ENCODE data around the gene SCFD2.

The SCFD2 gene

GRCh38 chr4:52926196-52926974, 439.5 kb downstream of the SCFD2 start:
- DNase-seq (ENCODE audit: low spot score): no peak

- no peak for DNase-seq (ENCODE audit: low spot score)
Observed at GRCh38 chr4:52925531-52925968, 440.3 kb downstream of the SCFD2 start.

DNA sequence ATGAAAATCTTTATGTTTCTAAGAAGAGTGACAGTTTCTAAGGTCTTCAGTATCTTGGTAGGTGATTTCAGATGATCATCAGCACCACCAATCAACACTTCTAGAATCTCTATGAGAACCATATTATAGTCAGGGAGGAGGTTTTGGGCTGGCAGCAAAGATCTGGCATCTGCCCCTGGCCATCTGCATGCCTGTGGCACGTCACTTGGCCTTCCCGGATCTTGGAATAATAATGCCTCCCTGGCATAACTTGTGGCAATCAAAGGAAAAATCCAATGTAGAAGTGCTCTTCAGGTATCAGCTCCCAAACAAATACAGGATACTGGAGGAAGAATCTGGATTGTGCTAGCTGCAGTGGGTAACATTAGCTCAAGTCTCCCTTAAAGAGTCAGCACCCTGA, 446.4 kb downstream of the SCFD2 start:
- no peak for DNase-seq (ENCODE audit: low spot score)

DNA sequence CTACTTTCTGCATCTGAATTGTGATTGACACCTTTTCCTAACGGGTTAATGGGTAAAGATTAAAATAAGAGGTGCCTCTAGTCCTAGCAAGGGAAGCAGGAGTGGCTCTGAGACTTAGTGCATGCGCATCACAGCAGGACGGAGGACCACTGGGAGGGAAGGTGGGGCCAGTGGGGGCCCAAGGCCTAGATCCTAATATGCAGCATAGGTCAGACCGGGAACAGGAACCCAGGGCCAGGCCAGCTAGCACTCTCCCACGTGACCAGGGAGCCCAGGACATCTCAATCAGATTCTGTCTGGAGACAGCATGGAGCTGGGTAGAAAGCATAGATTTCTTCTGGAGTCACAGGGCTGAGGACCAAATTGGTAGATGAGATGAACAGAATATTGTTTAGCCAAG, 448.0 kb downstream of the SCFD2 start:
- DNase-seq (ENCODE audit: low spot score): no peak

GRCh38 chr4:52915730-52916300, 450.0 kb downstream of the SCFD2 start:
- peak; percentile 45 for DNase-seq (ENCODE audit: low spot score)

DNA sequence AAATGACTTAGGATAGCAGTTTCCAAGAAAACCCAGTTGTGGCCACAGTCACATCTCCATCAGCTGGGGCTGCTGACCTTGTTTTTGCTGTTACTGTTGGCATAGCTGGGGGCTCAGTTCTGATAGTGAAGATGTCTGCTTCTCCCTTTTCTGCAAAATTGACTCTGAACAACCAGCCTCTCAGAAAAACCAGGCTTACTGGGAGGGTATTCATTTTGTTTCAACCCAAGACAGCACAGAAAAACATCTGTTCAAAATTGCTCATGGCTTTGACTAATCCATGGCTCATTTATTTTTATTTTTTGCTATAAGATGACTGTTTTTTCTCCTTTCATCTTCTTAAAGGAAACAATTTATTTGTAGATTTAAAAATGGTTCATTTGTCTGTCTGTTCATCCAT, 450.7 kb downstream of the SCFD2 start:
- DNase-seq (ENCODE audit: low spot score): no peak

GRCh38 chr4:52914051-52914605, 451.7 kb downstream of the SCFD2 start:
- DNase-seq (ENCODE audit: low spot score): no peak

DNA sequence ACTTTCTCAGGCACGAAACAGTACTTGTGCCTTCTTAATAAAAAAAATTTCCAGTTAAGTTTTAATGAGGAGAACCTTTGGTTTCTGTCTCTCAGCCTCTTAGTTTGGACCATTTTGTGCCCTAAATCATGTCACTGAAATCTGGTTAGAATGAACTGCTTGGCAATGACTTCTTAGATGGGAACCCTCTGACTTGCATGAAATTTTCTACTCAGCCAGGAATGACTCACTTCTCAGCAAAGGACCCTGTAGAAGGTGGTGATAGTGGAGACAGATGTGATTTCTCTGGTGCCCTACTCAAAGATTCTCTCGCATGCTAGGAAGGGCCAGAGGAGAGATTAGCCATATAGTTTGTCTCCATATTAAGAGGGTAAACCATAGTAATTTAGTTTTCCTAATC, 453.3 kb downstream of the SCFD2 start:
- no peak for DNase-seq (ENCODE audit: low spot score)

GRCh38 chr4:52911684-52912294, 454.1 kb downstream of the SCFD2 start:
- DNase-seq (ENCODE audit: low spot score): peak; percentile 67

DNA sequence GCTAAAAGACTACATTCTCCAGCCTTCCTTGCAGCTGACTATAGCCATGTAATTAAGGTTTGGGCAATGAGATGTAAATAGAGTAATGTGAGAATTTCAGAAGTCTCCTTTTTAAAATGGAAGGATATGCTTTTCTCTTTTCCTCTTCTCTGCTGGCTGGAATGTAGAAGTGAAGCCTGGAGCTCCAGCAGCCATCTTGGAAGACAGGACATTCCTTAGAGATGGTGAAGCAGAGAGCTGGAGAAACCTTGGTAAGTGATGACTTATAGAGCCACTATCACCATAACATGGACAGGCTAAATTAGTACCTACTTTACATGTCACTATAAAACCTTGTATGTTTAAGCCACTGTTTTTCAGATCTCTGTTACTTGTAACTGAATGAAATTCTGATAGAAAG, 455.7 kb downstream of the SCFD2 start:
- DNase-seq (ENCODE audit: low spot score): no peak

DNA sequence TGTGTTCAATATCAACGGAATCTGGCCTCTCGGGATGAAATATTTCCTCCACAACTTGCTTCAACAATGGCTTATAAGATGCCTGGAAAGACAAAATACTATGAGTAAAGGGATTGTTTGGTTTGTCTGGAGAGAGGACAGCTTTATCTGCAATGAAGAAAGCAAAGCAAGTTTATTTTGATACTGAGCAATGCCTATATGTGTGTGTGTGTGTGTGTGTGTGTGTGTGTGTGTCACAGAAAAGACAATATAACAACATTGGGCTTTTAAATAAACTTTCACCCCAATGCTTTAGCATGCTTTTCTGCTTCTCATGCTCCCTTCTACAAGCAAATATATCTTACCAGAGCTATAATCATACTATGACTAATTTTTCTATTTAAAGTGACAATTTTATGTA, 458.4 kb downstream of the SCFD2 start:
- no peak for DNase-seq (ENCODE audit: low spot score)

GRCh38 chr4:52904421-52904820, 461.4 kb downstream of the SCFD2 start:
- no peak for DNase-seq (ENCODE audit: low spot score)

GRCh38 chr4:52903273-52903672, 462.6 kb downstream of the SCFD2 start:
- DNase-seq (ENCODE audit: low spot score): no peak

- no peak for DNase-seq (ENCODE audit: low spot score)
Observed at GRCh38 chr4:52894443-52894842, 471.4 kb downstream of the SCFD2 start.

DNA sequence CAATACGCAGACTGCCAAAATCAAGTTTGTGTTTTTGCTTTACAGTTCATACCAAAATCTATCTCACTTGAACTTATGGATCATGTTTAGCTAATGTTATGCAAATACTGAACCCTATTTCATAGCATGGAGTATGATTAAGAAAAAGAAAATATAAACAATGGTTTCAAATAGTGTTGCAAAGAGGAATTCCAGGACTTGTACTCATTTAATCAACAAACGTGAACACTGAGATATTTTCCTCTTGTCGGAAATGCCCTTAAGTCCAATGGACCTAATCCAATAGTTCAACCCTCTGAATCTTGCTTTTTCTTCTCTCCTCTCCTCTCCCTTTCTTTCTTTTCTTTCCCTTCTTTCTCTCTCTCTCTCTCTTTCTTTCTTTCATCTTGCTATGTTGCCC, 473.0 kb downstream of the SCFD2 start:
- no peak for DNase-seq (ENCODE audit: low spot score)

DNA sequence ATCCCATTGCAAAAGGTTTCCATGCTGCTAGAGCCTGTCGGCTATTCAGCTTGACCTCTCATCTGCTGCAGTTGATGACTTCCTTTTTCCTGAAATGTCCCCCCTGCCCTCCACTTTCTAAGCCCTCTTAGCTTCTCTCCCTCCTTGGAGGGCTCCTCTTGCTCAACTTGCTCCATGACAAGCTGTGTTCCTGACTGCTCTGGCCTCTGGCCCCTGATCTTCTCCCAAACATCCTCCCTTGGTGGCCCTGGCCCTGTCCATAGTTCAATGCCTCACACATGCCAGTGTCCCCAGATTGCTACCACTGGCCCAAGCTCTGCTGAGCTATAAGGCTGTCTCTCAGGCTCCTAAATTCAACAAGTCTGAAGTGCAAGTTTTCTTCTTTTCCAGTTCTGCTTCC, 474.1 kb downstream of the SCFD2 start:
- no peak for DNase-seq (ENCODE audit: low spot score)

DNA sequence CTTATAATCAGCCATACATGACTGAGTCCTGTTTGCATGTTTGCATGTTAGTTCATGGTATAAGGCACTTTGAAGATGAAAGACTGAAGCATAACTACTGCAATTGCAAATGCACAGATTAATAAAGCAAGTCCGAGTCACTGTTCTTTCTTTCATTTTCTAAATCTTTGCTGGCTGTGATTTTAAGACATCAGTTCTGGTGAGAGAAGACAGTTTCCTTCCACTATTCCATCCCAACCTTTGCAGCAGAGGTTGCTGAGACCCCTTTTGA, 475.4 kb downstream of the SCFD2 start:
- DNase-seq (ENCODE audit: low spot score): no peak

- DNase-seq (ENCODE audit: low spot score): no peak
Observed at GRCh38 chr4:52889778-52890520, 475.9 kb downstream of the SCFD2 start.

- DNase-seq (ENCODE audit: low spot score): no peak
Observed at GRCh38 chr4:52889354-52889753, 476.5 kb downstream of the SCFD2 start.

- DNase-seq (ENCODE audit: low spot score): no peak
Observed at GRCh38 chr4:52884994-52885393, 480.9 kb downstream of the SCFD2 start.

DNA sequence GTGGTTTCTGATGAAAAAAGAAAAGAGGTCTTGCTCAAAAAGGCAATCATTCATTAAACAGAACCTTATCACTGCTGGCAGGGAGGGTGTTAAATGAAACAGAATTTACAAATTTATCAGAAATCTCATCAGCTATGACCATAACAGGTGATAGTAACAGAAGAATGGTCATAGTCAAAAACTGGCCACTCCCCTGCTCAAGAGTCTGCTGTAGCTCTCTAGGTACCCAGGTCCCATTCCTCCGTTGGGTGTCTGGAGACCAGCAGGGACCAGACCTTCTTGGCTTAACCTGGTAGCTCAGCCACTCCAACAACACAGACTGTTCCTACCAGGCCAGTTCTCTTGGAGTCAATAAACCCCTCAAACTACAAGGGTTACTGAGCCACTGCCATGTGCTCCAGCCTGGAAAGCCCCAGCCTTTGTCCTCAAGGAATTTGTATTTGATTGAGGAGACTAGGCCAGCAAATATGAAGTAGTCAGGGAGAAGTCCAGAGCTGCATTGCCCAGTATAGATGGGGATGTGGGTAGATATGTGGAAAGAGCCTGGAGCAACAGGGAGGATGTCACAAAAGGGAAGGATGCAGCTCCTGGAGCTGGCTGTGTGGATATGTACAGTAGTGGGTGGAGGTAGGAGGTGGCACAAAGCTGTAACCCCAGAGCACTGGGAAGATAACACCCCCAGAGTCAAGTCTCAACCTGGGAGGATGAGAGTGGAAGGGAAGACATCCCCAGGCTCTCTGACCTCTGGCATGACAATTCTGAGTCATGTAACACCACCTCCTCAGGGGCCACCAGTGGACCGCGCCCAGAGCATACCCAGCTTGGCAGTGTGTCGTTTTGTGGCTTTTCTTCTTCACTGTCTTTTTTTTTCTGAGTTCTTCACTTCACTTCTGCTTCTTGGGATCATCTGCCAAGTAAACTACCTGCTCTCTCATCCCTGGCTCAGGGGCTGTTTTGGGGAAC, 481.9 kb downstream of the SCFD2 start:
- DNase-seq (ENCODE audit: low spot score): no peak

Data from Ammon's horn (tissue), 1 donor.